RWPE2 (cell line): ENCODE measurements around the gene IER5L.

ENCODE experiments used
- ATAC-seq: fragments of 200-7000 bp; cut with Tn5 transposase; 3 replicates; pipeline ENCODE4 v1.9.1; 2021; ENCODE audit warnings: low read depth
- DNase-seq: peaks from one replicate; pipeline ENCODE4 v3.0.0-alpha.2; 2020; ENCODE audit warnings: low spot score
- H3K27ac ChIP-seq: fragments of 450-650 bp; 2 replicates; pipeline ENCODE4 v1.5.1; 2017; ENCODE audit warnings: mild to moderate bottlenecking; ENCODE audit not compliant: poor library complexity, severe bottlenecking
- H3K27me3 ChIP-seq: fragments of 250-450 bp; sonication (Bioruptor Pico); 2 replicates; pipeline ENCODE4 v1.5.1; 2021; ENCODE audit warnings: mild to moderate bottlenecking, moderate library complexity; ENCODE audit not compliant: insufficient read depth, poor library complexity, severe bottlenecking
- H3K36me3 ChIP-seq: fragments of 250-450 bp; sonication (Bioruptor Pico); 2 replicates; pipeline ENCODE4 v1.5.1; 2020; ENCODE audit warnings: low read depth, mild to moderate bottlenecking, moderate library complexity
- H3K4me1 ChIP-seq: fragments of 250-450 bp; sonication (Bioruptor Pico); 2 replicates; pipeline ENCODE4 v1.5.1; 2021; ENCODE audit warnings: mild to moderate bottlenecking, moderate library complexity; ENCODE audit not compliant: insufficient read depth, poor library complexity, severe bottlenecking
- H3K4me3 ChIP-seq: fragments of 250-450 bp; sonication (Bioruptor Pico); 2 replicates; pipeline ENCODE4 v1.5.1; 2021; ENCODE audit warnings: mild to moderate bottlenecking, moderate library complexity; ENCODE audit not compliant: severe bottlenecking
- H3K9me3 ChIP-seq: fragments of 250-450 bp; sonication (Bioruptor Pico); 2 replicates; pipeline ENCODE4 v1.5.1; 2021; ENCODE audit warnings: mild to moderate bottlenecking, moderate library complexity; ENCODE audit not compliant: severe bottlenecking
- TF ChIP-seq, protein P1 (sequence below): fragments of 450-650 bp; IDR thresholded peaks from one replicate; pipeline ENCODE4 v1.5.1; 2017; ENCODE audit warnings: mild to moderate bottlenecking, moderate library complexity; ENCODE audit not compliant: poor library complexity, severe bottlenecking

IER5L gene

DNA sequence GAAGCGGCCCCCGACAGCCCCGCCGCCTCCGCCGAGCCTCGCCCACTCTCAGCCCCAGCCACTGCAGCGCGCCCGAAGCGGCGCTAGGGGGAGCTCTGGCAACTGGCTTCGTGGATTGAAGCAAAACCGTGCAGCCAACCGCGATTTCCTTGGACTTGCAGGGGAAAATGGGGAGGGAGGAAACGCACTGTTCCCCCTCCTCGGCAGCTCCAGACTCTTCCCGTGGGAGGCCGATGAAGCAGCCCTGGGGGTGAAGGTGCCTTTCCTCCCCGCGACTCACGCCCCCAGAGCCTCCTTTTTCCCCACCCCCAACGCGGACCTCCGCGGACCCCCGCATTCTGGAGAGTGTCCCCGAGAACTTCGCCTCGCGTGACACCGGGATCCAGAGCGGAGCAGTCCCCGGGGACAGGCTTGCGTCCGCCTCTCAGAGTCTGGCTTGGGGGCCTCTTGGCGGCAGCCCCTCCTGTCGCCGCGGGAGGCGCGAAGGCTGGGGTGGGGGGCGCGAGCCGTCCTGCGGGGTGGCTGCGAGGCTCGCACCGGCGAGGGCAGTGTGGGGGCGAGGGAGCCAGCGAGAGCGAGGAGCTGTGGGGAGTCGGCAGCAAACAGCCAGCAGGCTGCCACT is 3.8 kb downstream of the IER5L start:
- Histone ChIP-seq H3K4me3 (peak overlapping the region; percentile 71), H3K9me3 (no peaks in the 10 kb centered on the region), H3K4me1 (peaks cover 11% of the 10 kb centered on the region), H3K27ac (peak overlapping the region; percentile 95), H3K36me3 (no peaks in the 10 kb centered on the region), H3K27me3 (no peaks in the 10 kb centered on the region)
- TF ChIP-seq, protein P1, sequence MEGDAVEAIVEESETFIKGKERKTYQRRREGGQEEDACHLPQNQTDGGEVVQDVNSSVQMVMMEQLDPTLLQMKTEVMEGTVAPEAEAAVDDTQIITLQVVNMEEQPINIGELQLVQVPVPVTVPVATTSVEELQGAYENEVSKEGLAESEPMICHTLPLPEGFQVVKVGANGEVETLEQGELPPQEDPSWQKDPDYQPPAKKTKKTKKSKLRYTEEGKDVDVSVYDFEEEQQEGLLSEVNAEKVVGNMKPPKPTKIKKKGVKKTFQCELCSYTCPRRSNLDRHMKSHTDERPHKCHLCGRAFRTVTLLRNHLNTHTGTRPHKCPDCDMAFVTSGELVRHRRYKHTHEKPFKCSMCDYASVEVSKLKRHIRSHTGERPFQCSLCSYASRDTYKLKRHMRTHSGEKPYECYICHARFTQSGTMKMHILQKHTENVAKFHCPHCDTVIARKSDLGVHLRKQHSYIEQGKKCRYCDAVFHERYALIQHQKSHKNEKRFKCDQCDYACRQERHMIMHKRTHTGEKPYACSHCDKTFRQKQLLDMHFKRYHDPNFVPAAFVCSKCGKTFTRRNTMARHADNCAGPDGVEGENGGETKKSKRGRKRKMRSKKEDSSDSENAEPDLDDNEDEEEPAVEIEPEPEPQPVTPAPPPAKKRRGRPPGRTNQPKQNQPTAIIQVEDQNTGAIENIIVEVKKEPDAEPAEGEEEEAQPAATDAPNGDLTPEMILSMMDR = peak; percentile 95
- ATAC-seq = peak; percentile 28
- DNase-seq = no peak

DNA sequence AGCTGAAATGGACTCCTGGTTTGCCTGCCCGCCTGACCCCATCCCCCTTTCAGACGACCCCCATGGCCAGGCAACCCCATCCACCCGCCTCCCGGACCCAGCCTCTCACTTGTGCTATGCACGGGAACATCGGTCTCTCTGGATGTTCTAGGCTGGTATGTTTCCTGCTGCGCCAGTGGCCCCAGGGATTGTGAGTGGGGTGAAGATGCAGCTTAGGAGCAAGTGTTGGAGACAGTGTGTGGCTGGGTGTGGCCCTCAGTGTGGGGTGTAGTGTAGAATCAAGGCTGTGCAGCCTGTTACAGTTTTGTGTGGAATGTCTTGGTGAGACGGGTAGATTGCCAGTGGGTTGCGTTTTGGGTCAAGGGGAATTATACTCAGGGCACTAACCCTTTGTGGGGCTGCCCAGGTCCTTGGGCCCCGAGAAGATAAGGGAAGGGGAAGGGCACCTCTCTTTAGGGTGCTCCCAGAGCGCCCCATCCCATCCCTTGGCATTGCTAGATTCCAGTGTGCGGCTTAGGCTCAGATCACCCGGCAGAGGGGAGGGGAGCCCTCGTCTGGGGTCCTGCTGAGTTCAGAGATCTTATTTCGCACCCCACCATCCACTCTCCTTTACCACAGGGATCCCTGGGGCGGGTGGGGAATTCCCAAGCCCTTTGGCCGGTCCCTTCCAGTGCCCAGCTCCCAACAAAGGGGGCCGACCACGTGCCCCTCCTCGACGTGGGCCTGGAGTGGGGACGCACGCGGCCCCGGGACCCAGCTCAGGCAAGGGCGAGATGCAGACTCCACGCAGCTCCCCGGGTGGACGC is 4.6 kb downstream of the IER5L start:
- H3K4me3 ChIP-seq = peak overlapping the region; percentile 71
- H3K4me1 ChIP-seq = peaks cover 15% of the 10 kb centered on the region
- H3K27me3 ChIP-seq = no peaks in the 10 kb centered on the region
- no peaks in the 10 kb centered on the region for H3K36me3 ChIP-seq
- ATAC-seq (no peak), DNase-seq (no peak)
- peaks cover 2% of the 10 kb centered on the region for H3K9me3 ChIP-seq
- peak overlapping the region; percentile 95 for H3K27ac ChIP-seq
- TF ChIP-seq, protein P1 = no peak

DNA sequence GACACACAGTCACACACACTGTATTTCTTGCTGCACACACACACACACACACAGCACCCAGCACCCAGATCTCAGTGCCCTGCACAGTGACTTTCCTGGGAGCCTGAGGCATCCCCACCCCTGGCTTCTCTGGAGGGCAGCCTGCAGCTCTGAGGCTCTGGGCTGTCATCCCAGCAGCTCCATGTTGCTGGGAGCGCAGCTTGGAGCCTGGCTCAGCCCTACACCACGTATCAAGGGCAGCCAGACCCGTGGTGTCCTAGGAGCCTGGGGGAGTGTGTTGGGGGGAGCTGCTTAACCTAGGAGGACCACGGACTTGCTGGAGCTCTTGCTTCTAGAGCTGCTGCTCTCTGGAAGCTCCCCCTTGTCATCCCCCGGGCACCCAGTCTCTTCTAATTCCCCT is 5.2 kb downstream of the IER5L start:
- no peaks in the 10 kb centered on the region for H3K27me3 ChIP-seq

DNA sequence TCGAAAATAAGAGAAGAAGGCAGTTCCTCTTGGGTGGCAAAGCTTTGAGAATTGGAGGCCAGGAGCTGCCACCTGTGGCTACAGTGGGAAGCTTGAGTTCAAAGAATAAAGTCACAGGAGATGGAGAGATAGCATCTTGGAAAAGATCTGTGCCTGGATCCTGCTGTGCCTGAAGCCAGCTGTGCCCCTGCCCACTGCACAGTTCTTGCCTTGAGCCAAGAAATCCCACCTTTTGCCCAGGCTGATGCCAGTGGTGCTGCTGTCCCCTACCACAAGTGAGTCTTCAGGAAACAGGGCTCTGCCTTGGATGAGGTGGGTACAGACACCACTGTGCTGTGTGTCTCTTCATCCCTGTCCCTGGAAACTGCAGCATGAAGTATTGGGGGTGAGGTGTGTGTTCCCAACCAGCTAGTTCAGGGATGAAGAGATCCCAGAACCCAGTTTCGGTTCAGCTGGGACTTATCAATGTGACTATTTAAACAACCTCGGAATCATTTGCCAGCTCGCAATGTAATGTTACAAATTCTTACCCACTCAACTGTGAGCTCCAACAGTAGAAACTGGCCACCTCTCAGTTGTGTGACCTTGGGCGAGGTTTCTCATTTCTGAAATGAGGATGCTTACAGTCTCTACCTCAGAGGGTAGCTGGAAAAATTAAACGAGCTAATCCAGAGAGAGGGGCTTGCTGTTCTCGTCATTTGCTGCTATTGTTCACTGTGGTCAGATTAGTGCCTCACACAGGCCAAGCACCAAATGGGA is 5.9 kb downstream of the IER5L start:
- no peak overlapping the region for H3K4me3 ChIP-seq
- H3K4me1 ChIP-seq = peaks cover 29% of the 10 kb centered on the region
- no peak for ATAC-seq
- no peak overlapping the region for H3K27ac ChIP-seq
- DNase-seq = no peak
- no peaks in the 10 kb centered on the region for H3K36me3 ChIP-seq
- no peaks in the 10 kb centered on the region for H3K27me3 ChIP-seq
- TF ChIP-seq, protein P1 = no peak
- H3K9me3 ChIP-seq = peaks cover 2% of the 10 kb centered on the region

More for the DNA sequence above, 5.2 kb downstream of the IER5L start:
- Histone ChIP-seq H3K4me3 (no peak overlapping the region), H3K27ac (no peak overlapping the region), H3K9me3 (peaks cover 2% of the 10 kb centered on the region), H3K36me3 (no peaks in the 10 kb centered on the region), H3K4me1 (peaks cover 22% of the 10 kb centered on the region)
- no peak for DNase-seq
- no peak for ATAC-seq
- TF ChIP-seq, protein P1 = no peak
